GM19395 (cell line): ENCODE results near the gene CNRIP1.

Experiments used
- ATAC-seq: cut with Tn5 transposase; IDR thresholded peaks from one replicate; pipeline ENCODE4 v1.9.1; 2021; ENCODE audit warnings: mild to moderate bottlenecking, moderate library complexity; ENCODE audit not compliant: unreplicated experiment

CNRIP1 gene

DNA sequence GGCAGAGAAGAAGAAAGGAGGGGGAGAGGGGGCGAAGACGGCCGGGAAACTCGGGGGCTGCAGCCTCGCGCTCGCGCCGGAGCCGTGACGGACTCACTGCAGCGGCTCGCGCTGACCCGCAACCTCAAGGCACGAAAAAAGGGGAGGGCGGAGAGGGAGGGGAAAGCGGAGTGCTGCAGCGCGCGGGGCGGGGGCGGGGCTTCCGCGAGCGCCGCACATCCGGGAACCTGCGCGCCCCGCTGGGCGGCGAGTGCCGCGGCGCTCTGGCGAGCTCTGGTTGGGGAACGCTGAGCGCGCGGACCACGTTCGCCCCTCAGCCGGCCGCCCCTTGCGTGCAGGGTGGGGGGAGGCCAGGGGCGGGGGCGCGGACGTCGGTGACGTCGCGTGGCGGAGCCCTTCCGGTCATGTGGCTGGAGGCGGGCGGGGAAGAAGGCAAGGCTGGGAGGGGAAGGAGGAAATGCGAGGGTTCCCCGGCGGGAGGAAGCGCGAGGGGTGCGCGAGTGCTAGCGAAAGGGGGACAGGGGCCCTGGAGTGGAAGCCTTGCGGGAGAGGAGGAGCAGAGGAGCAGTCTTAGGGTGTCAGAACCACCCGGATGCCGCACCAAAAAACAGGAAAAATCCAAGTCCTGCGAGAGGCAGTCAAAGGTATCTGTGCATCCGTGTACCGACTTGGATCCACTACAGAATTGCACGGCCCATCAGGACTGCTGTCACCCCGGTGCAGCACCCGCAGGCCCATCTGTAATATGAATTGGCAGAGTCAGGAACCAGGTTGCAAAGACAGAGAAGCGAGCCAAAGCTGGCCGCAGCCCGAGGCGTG lies 67.1 kb downstream of the CNRIP1 start, which contains the start of gene PPP3R1:
TSS of gene PPP3R1 (minus strand) at position 133 of the 819 bp plus-strand sequence. CDS start 405 bp downstream, outside the sequence.
- peak; percentile 76 for ATAC-seq

DNA sequence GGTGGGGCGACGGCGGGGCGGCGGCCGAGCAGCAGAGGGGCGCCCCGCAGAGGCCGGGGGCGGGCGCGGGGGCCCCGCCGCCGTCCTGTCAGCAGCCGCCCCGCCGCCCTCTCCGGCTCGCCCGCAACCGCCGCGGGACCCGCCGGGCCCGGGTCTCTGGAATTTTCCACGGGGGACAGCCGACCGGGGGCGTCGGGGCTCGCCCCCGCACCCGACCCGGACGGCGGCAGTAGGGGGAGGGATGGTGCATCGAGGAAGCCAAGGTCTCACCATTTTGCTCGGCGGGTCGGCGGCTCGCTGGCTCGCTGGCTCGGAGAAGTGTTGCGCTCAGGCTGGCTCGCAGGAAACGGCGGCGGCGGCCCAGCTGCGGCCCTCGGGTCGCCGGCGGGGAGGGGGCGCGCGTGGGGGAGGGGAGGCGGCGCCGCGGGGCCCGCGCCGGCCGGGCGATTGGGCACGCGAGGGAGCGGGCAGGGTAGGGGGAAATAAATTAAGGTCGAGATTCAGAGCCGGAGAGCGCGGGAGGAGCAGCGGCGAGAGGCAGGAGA lies 67.8 kb downstream of the CNRIP1 start:
- ATAC-seq: peak; percentile 5

DNA sequence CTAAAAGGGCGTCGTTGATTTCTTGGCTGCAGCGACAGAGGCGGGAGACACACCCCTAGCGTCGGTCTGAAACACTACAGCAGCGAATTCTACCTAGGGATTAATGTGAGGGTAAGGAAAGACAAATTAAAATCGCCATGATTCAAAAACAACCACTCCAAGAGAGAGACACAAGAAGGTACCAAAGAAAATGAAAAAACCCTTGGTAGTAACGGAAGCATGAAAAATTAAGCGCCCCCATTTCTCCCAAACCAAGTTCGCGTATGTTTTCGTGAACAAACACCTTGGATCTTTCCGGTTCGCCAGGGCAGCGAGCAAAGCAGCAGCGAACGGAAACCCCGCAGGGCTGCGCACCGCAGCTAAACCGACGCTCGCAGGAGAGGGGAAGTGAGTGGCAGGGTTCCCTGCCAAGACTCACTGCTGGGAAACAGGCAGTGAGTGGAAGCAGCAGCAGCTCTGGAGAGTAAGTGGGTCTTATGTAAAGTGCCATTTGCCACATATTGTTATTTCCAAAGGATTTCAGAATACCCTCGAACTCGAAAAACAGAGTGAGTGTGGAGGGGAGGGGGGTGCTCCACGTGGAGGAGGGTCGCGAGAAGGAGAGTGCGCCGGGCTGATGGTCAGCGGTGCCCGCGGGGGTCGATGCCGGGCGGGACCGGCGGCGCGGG lies 68.4 kb downstream of the CNRIP1 start:
- peak; percentile 63 for ATAC-seq

DNA sequence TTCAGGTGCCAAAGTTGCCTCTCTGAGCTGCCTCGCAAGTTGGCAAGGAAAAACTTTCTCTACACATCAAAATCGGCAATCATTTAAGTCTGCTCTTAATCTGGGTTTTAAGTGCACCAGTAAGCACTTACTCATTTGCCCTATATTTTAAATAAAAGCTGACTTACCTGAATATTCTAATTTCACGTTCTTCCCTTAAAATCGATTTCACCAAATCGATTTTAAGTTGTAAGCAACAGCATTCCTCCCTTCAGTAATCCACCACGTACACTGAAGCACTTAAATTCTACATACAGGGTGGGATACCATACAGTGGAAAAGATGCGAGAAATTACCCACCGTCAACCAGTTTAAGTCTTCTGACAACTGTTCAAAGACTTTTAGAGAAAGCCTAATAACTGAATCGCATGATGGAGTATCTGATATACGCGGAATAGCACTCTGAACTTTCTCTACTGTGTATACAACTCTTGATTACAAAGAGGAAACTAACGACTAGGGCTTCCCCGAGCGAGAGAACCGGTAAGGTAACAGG lies 69.0 kb downstream of the CNRIP1 start:
- ATAC-seq: no peak

DNA sequence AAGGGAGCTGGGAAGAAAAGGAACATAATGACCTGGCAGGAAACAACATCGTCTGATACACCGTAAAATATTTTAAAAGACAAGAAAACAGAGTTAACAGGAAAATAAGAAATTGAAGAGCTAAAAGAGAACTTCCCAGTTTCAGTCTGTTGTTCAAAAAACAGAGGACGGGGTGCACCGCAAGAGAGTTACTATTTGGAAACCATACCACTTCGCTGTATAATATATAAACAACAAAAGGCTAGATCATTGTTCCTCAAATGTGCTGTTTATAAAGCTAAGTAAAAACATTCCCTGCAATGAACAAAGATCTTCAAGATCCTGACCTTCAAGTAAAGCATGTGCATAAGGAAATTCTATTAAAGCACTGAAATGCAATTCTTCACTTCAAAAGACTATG lies 69.6 kb downstream of the CNRIP1 start:
- no peak for ATAC-seq

DNA sequence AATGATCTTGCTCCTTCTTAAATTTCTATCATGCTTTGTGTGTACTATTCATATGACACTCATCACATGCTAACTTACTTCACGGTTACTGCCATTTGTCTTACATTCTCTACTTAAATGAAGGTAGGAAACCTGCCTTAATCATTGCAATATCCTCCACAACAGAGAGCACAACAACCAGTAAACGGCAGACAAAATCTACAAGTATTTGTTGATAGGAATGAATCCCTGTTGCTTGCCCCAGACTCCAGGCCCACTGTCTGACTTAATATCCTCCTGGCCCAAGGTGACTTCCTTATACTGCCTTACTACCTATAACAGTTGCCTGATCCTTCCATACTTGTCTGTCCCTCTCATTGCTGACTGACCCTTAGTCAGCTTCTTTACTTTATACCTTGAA lies 70.9 kb downstream of the CNRIP1 start:
- ATAC-seq: no peak

DNA sequence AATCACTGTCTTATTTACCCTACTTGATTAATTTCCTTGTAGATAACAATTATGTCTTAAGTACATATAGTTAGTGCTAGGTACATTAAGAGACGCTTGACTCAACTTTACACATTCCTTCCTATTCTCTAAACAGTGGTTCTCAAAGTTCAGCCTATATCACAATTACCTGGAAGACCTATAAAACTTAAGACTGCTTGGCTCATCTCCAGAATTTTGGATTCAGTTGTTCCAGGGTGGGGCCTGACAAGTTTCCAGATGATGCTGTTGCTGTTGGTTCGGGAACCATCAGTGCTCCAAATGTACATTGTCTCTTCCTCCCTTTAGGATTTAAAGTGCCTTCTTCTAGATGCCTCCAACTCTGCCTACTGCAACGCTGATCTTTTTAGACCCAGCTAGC lies 71.4 kb downstream of the CNRIP1 start:
- no peak for ATAC-seq

DNA sequence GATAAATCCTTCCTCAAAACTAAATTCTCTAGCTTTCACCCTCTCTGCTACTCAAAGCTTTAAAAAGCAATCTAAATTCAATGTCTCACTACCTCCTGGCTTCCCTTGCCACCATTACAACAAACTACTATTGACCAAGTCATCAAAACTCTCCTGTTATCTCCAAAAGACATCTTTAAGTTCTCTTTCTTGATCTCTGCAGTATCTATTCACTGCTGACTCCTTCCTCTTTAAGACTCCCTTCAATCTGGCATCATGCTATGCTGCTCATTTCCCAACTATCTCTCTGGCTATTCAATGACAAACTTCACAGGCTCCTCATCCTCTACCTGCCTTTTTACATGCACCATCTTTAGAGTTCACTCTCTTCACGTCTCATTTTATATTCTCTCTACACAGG lies 73.4 kb downstream of the CNRIP1 start:
- no peak for ATAC-seq

DNA sequence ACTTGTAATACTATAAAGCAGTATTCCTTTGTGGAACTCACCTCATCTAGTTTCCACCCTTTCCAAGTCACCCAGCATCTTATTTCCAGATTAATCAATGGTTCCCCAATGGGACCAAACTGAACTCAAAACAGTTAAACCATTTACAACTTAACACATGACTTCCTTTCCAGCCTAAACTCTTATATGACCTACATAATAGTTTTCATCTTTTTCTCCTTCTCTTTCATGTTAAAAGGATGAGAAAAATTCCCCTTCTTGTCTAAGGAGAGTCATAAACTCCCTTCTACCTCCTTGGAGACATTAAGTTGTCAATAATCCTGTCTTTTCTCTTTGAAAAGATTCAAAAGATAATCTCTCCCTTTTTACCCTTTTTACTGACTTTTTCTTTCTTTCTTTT lies 74.1 kb downstream of the CNRIP1 start:
- no peak for ATAC-seq

DNA sequence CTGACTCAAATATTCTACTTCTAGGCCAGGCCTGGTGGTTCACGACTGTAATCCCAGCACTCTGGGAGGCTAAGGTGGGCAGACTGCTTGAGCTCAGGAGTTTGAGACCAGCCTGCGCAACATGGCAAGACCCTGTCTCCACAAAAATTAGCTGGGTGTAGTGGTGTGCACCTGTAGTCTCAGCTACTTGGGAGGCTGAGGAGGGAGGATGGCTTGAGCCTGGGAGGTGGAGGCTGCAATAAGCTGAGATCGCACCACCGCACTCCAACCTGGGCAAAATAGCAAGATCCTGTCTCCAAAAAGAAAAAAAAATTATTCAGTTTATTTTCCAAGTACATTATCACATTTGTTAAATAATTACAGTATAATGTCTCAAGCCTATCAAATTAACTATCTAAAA lies 74.7 kb downstream of the CNRIP1 start:
- ATAC-seq: no peak

DNA sequence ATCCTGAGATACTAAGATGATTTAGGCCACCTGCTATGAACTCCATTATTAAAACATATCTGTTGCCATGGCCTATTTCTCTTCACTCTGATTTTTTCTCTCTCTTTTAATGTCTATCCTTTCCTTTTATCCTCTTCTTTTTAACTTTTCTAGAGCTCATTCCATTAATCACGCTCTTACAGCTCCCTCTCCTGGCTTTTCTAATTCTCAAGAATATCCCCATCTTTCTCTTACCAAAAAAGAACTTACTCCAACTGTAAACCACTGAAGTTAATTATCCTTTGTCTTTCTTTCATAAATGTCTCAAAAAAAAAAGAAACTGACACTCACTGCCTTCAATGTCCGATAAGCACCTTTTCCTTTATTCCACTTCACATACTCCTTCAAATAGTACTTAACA lies 75.3 kb downstream of the CNRIP1 start:
- ATAC-seq: no peak
